IPS-NIHi7 (cell line): ENCODE measurements around the gene TET2.

Experiments used
- DNase-seq: peaks from one replicate; pipeline ENCODE4 v3.0.0; 2012; ENCODE audit warnings: mixed read lengths; ENCODE audit errors: extremely low spot score

TET2 gene

DNA sequence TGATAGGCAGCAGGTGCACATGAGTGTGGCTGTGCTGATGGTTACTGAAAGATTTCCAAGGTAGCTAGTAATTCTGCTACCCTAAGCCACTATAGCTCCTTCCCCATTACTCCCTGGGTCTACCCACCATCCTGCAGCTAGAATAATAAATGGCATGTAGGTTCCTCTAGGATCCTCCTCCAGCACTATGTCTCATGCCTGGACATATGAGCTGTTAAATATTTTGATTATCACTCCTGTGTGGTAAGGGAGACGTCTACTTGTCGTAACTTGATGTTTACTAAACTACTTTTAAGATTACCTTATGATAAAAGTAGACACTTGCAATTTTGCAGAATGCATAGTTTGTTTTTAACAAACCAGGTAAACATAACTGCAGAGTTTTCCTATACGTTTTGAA, 35.5 kb downstream of the TET2 start:
- no peak for DNase-seq

GRCh38 chr4:105184316-105184980, 37.8 kb downstream of the TET2 start:
- DNase-seq: no peak

GRCh38 chr4:105186701-105187161, 40.1 kb downstream of the TET2 start:
- no peak for DNase-seq

- DNase-seq: no peak
These were observed 43.4 kb downstream of the TET2 start for GRCh38 chr4:105189855-105190650.

GRCh38 chr4:105191621-105192210, 45.0 kb downstream of the TET2 start:
- no peak for DNase-seq

- DNase-seq: no peak
These were observed 45.8 kb downstream of the TET2 start for GRCh38 chr4:105192474-105192873.

GRCh38 chr4:105192910-105193309, 46.2 kb downstream of the TET2 start:
- no peak for DNase-seq

GRCh38 chr4:105193536-105193935, 46.9 kb downstream of the TET2 start:
- DNase-seq: no peak

DNA sequence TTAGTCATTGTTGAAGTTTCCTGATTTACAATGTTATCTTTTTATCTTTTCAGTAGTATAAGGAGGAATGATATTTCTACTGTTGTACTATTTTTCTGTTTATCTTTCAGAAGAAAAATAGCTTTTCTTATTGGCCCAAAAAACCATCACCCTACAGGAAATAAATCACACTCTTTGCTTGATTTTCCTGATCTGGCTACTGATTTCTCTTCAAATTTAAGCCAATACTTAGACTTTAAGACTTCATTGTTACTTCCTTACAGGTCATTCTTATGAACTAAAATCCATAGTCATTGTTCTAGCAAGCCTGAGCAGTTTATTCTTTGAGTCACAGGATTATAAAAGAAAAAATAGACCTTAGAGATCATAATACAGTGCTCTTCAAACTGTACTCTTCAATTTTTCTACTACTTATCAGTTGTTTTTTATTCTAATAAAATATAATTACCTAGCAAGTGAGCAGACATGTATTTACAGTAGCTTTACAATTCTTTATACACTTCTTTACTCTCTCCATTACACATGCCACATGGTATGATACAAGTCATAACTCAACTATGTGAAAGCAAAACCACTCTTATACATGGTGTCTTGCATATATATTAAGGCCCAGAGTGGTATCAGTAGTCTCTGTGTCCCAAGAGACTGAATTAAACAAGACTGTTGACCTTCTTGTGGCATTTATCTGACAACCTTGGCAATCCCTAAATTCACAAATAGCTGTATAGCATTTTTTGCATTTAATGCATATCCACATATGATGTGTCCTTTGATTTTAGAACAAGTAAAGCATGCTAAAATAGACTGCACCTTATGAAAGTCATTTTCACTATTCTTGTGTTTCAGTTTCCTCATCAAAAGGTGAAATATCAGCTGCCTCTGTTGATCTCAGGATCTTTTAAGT, 47.9 kb downstream of the TET2 start:
- no peak for DNase-seq

DNA sequence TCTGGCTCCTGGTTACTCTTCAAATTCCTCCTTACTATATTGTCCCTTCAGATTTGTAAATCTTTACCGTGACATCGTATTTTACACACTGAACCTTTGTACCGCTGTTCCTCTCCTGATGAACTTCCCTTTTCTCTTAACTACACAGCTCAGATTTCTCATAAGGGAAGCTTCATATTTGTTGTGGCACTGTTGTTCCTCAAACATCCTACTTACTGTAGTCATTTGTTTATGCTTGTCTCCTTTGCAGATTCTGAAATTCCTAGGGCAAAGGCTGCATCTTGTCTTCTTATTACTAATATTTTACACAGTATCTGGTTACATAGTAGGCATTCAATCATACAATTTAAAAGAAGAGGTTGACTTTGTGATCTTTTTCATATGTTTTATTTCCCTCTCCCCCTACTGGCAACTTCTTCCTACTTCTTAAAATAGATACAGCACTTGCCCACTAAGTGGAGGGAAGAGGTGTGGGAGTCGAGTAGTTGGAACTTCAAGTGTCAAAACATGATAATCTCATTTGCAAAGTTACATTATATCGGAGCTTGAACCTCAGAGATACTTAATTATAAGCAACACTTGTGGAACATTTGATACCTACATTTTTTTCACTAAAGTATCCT, 50.0 kb downstream of the TET2 start:
- DNase-seq: no peak

DNA sequence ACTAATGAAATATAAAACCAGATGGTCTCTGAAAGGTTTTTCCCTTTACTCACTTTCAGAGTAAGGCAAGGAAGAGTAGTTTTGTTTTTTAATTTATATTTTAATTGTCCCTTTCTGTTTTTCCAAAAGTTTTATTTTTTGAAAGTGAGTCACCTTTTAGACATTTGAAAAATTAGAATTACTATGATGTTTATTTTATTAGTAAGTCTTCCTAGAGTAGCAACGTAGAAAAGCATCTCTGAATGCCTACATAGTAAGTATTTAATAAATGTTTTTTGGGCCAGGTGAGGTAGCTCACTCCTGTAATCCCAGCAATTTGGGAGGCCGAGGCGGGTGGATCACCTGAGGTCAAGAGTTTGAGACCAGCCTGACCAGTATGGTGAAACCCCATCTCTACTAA, 51.1 kb downstream of the TET2 start:
- DNase-seq: no peak

DNA sequence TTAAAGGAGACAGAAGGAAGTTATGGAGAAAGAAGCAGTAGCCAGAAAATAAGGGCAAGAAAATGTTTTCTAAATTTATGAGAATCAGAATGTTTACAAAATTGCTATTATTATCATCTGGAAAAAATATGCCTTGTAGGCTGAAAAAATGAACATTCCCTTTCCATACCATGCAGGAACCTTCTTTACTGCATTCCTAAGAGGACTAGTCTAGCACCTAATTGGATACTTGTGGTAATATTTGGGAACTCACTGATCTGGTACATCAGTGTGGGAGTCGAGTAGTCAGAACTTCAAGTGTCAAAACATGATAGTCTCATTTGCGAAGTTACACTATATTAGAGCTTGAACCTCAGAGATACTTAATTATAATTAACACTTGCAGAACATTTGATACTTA, 51.9 kb downstream of the TET2 start:
- DNase-seq: no peak

DNA sequence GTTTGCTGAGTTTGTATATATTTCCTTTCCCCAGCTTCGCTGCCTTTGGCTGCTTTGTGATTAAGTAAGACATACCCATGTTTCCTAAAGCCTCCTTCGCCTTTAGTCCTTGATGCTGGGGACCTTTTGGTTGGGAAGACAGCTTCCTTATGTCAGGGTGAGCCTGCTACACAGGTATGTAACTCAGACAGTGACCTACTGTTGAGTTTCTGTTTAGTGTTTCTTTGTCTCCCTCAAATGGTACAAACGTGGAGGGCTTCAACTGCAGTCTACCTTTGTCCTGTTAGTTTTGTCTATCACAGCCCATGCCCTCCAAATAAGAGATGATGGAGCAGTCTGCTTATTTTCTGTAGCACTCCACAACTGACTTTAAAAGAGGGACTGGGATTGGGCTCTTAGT, 59.5 kb downstream of the TET2 start:
- DNase-seq: no peak

DNA sequence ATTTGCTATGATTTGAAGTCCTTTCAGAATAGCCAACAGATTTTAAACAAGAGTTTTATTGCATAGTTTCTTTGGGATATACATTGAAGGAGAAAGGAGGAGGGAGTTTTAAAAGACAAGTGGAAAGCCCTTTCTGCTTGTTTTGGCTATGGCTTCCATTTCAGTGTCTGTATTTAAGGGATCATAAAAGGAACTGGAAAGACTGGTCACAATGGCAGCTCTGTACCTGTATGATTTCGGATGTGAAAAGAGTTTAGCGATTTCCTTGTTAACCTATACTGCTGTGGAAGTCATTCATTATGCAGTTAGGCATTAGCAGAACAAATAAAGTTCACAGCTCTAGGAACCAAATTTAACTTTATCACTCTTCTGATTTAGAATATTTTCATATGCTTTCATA, 60.7 kb downstream of the TET2 start:
- no peak for DNase-seq

DNA sequence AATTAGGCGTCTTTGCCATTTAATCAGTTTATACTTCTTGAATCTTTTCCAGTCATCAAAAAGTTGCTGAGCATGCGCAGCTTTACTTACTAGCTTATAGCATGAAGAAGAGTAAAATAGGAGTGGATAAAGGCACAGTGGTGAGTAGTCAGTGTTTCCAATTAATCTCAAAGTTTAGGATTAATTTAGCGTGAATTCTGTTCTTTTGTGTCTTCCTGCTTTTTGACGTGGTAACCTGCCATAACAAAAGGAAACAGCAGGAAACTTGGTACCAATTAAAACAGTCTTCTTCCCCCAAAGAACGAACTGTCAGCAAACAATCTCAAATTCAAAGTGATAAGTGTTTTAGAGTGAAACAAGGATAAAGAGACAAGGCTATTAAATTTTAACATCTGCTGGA, 61.9 kb downstream of the TET2 start:
- DNase-seq: no peak

DNA sequence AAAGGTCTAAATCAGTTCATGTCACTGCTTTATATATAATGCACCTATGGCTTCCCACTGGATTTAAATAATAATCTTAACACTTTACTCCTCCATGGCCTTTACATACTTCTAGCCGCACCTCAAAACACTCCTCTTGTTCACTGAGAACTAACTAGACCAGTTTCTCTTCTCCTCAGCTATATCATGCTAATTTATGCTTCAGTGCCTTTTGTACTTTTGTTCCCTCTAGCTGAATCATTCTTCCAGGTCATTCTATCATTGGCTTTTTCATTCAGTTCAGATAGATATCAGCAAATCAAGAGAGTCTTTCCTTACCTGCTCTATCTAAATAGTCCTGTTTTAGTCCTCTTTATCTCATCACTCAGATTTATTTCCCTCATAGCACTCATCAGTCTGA, 64.2 kb downstream of the TET2 start:
- DNase-seq: no peak

- DNase-seq: no peak
These were observed 69.1 kb downstream of the TET2 start for GRCh38 chr4:105215609-105216313.

DNA sequence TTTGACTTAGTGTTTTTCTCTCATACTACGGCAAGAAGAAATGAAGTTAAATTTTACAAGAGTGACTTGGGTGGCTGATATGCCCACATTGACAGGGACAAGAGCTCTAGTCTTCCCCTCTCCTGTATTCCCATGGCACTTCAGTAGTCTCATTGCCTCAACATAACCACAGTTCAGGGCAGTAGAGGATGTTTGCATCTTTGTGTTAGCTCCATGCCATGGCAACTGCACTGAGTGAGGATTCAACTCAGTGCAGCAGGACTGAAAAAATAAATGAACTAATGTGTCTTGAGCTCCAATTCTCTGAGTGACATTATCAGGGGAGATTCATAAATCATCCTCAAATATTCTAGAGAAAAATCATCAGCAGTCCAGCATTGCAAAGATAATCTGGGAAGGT, 78.8 kb downstream of the TET2 start:
- no peak for DNase-seq

GRCh38 chr4:105227054-105227453, 80.4 kb downstream of the TET2 start:
- DNase-seq: no peak

DNA sequence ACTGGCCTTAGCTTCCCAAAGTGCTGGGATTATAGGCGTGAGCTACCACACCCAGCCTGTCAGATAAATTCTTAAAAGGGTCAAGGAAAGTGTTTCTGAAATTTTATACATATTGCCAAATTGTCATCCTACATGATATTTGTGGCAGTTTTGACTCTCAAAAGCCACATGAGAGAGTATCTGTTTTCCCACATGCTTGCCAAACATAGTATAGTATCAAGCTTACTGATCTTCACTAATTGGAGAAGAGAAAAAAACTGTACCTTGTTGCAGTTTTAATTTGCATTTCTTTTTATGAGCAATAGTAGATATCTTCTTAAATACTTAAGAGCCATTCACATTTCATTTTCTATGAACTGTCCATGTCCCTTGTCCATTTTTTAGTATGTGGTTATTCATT, 83.6 kb downstream of the TET2 start:
- DNase-seq: no peak

GRCh38 chr4:105232374-105232773, 85.7 kb downstream of the TET2 start:
- DNase-seq: no peak
